Type B pancreatic cell (in vitro differentiated cells): Measurements from ENCODE around the gene TRUB2. TPM values are rescaled to one million over a fixed set of nuclear protein-coding genes. Genes with fewer than 3 reads are reported as not detected.

ENCODE experiments used
- DNase-seq: peaks from one replicate; pipeline ENCODE4 v3.0.0; 2021; ENCODE audit warnings: mixed read lengths; ENCODE audit not compliant: unreplicated experiment; ENCODE audit errors: extremely low spot score
- H3K27ac Mint-ChIP-seq: 2 replicates; pipeline ENCODE4 v1.8.0; 2021; ENCODE audit warnings: mild to moderate bottlenecking, mixed read lengths
- H3K27me3 Mint-ChIP-seq: 2 replicates; pipeline ENCODE4 v1.8.0; 2021; ENCODE audit warnings: mixed read lengths
- H3K36me3 Mint-ChIP-seq: 2 replicates; pipeline ENCODE4 v1.8.0; 2021; ENCODE audit warnings: mixed read lengths
- H3K4me1 Mint-ChIP-seq: one replicate; pipeline ENCODE4 v1.8.0; 2021; ENCODE audit warnings: mixed read lengths; ENCODE audit not compliant: unreplicated experiment
- H3K4me3 Mint-ChIP-seq: 2 replicates; pipeline ENCODE4 v1.8.0; 2021; ENCODE audit warnings: mild to moderate bottlenecking, mixed read lengths
- H3K9me3 Mint-ChIP-seq: 2 replicates; pipeline ENCODE4 v1.8.0; 2021; ENCODE audit warnings: mixed read lengths
- total RNA-seq: library from RNA; stranded (reverse); gene quantifications from 2 replicates; pipeline ENCODE4 v1.2.1, GENCODE V29; 2021; ENCODE audit warnings: low replicate concordance
- TF ChIP-seq, protein P1 (sequence below): fragments of 200-600 bp; sonication (generic); conservative IDR thresholded peaks from 2 replicates; pipeline ENCODE4 v1.5.0; 2021; ENCODE audit warnings: antibody characterized with exemption, mild to moderate bottlenecking

TRUB2 gene
- total RNA-seq, 1 donor from 2014 or later, result 40.4 TPM

- Mint-ChIP-seq H3K27ac (no peak overlapping the region), H3K27me3 (no peaks in the 10 kb centered on the region), H3K36me3 (peaks cover 5% of the 10 kb centered on the region), H3K4me1 (no peaks in the 10 kb centered on the region), H3K9me3 (no peaks in the 10 kb centered on the region), H3K4me3 (no peak overlapping the region)
- no peak for DNase-seq
- TF ChIP-seq, protein P1, sequence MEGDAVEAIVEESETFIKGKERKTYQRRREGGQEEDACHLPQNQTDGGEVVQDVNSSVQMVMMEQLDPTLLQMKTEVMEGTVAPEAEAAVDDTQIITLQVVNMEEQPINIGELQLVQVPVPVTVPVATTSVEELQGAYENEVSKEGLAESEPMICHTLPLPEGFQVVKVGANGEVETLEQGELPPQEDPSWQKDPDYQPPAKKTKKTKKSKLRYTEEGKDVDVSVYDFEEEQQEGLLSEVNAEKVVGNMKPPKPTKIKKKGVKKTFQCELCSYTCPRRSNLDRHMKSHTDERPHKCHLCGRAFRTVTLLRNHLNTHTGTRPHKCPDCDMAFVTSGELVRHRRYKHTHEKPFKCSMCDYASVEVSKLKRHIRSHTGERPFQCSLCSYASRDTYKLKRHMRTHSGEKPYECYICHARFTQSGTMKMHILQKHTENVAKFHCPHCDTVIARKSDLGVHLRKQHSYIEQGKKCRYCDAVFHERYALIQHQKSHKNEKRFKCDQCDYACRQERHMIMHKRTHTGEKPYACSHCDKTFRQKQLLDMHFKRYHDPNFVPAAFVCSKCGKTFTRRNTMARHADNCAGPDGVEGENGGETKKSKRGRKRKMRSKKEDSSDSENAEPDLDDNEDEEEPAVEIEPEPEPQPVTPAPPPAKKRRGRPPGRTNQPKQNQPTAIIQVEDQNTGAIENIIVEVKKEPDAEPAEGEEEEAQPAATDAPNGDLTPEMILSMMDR, result no peak
These were observed 36.6 kb upstream of the TRUB2 start for GRCh38 chr9:128358861-128359260.

- TF ChIP-seq, protein P1, result no peak
- no peaks in the 10 kb centered on the region for H3K4me1 Mint-ChIP-seq
- no peak overlapping the region for H3K4me3 Mint-ChIP-seq
- H3K9me3 Mint-ChIP-seq, result no peaks in the 10 kb centered on the region
- DNase-seq, result no peak
- H3K27ac Mint-ChIP-seq, result no peak overlapping the region
- H3K27me3 Mint-ChIP-seq, result no peaks in the 10 kb centered on the region
- H3K36me3 Mint-ChIP-seq, result peaks cover 5% of the 10 kb centered on the region
These were observed 35.8 kb upstream of the TRUB2 start for GRCh38 chr9:128358090-128358489.

- Mint-ChIP-seq H3K27ac (no peak overlapping the region), H3K4me3 (no peak overlapping the region), H3K9me3 (no peaks in the 10 kb centered on the region), H3K27me3 (no peaks in the 10 kb centered on the region), H3K4me1 (no peaks in the 10 kb centered on the region), H3K36me3 (peaks cover 10% of the 10 kb centered on the region)
- no peak for DNase-seq
- TF ChIP-seq, protein P1, result no peak
These were observed 33.2 kb upstream of the TRUB2 start for GRCh38 chr9:128355451-128355850.

- Mint-ChIP-seq H3K4me1 (no peaks in the 10 kb centered on the region), H3K4me3 (no peak overlapping the region), H3K9me3 (no peaks in the 10 kb centered on the region), H3K36me3 (peaks cover 4% of the 10 kb centered on the region), H3K27ac (no peak overlapping the region), H3K27me3 (no peaks in the 10 kb centered on the region)
- TF ChIP-seq, protein P1, result no peak
- no peak for DNase-seq
These were observed 27.5 kb upstream of the TRUB2 start for GRCh38 chr9:128349772-128350171.

DNA sequence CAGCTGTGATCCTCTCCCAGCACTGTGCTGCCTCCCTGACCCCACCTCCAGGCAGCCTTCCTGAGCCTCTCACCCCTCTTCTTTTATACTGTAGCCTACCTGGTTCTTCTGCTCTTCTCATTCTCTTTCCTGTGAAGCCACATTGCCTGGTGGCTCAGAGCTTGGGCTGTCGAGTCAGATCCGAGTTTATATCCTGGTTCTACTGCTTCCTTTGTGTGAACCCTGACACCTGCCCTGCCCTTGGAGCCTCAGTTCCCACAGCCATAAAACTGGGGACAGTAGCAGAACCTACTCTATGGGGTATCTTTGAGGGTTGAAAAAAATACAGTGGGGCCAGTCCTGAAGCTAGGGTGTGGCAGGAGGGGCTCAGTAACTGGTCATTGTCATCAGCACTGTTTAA is 26.9 kb upstream of the TRUB2 start:
- TF ChIP-seq, protein P1, result no peak

More for the DNA sequence above, 26.9 kb upstream of the TRUB2 start:
- DNase-seq, result no peak
- Mint-ChIP-seq H3K4me1 (no peaks in the 10 kb centered on the region), H3K27me3 (no peaks in the 10 kb centered on the region), H3K36me3 (peaks cover 4% of the 10 kb centered on the region), H3K27ac (no peak overlapping the region), H3K4me3 (no peak overlapping the region), H3K9me3 (no peaks in the 10 kb centered on the region)
